Chondrocyte (in vitro differentiated cells): ENCODE data around the gene C1QTNF6. TPM values are rescaled to one million over a fixed set of nuclear protein-coding genes. Genes with fewer than 3 reads are reported as not detected.

Source experiments
- DNase-seq: peaks from one replicate; pipeline ENCODE4 v3.0.0; 2021; ENCODE audit warnings: mixed read lengths, low spot score
- H3K27ac Mint-ChIP-seq: one replicate; pipeline ENCODE4 v1.8.0; 2021; ENCODE audit warnings: mild to moderate bottlenecking, moderate library complexity, mixed read lengths; ENCODE audit not compliant: unreplicated experiment
- H3K27me3 Mint-ChIP-seq: 2 replicates; pipeline ENCODE4 v1.8.0; 2021; ENCODE audit warnings: low read depth, mixed read lengths
- H3K36me3 Mint-ChIP-seq: 2 replicates; pipeline ENCODE4 v1.8.0; 2021; ENCODE audit warnings: low read depth, mixed read lengths
- H3K4me1 Mint-ChIP-seq: 2 replicates; pipeline ENCODE4 v1.8.0; 2021; ENCODE audit warnings: low read depth, mild to moderate bottlenecking, mixed read lengths
- H3K4me3 Mint-ChIP-seq: one replicate; pipeline ENCODE4 v1.8.0; 2021; ENCODE audit warnings: mild to moderate bottlenecking, moderate library complexity, mixed read lengths; ENCODE audit not compliant: unreplicated experiment
- H3K9me3 Mint-ChIP-seq: 2 replicates; pipeline ENCODE4 v1.8.0; 2021; ENCODE audit warnings: low read depth, mixed read lengths
- CTCF ChIP-seq: fragments of 200-600 bp; sonication (generic); IDR thresholded peaks from 2 replicates; pipeline ENCODE4 v1.5.0; 2021; ENCODE audit warnings: antibody characterized with exemption, mild to moderate bottlenecking, moderate library complexity
- total RNA-seq: library from RNA; stranded (reverse); gene quantifications from 3 replicates; pipeline ENCODE4 v1.2.1, GENCODE V29; 2021

C1QTNF6 gene
- total RNA-seq, 1 donor from 2014 or later, result 11.3 TPM

- H3K4me1 Mint-ChIP-seq, result peaks cover 17% of the 10 kb centered on the region
- no peaks in the 10 kb centered on the region for H3K9me3 Mint-ChIP-seq
- H3K27ac Mint-ChIP-seq, result peak overlapping the region; percentile 92
- peak; percentile 95 for TF ChIP-seq CTCF
- no peaks in the 10 kb centered on the region for H3K27me3 Mint-ChIP-seq
- H3K4me3 Mint-ChIP-seq, result peak overlapping the region; percentile 80
- peak; percentile 99 for DNase-seq
- no peaks in the 10 kb centered on the region for H3K36me3 Mint-ChIP-seq
Observed at GRCh38 chr22:37199103-37199759, 11.2 kb upstream of the C1QTNF6 start.

GRCh38 chr22:37198258-37199102 lies 10.4 kb upstream of the C1QTNF6 start:
- Mint-ChIP-seq H3K4me3 (peak overlapping the region; percentile 80), H3K9me3 (no peaks in the 10 kb centered on the region), H3K36me3 (no peaks in the 10 kb centered on the region), H3K4me1 (peaks cover 17% of the 10 kb centered on the region), H3K27ac (peak overlapping the region; percentile 92), H3K27me3 (no peaks in the 10 kb centered on the region)
- peak; percentile 99 for TF ChIP-seq CTCF
- DNase-seq, result peak; percentile 59

GRCh38 chr22:37197451-37198257 lies 9.6 kb upstream of the C1QTNF6 start:
- DNase-seq, result peak; percentile 59
- H3K27me3 Mint-ChIP-seq, result no peaks in the 10 kb centered on the region
- TF ChIP-seq CTCF, result no peak
- peak overlapping the region; percentile 92 for H3K27ac Mint-ChIP-seq
- H3K4me3 Mint-ChIP-seq, result peak overlapping the region; percentile 80
- H3K4me1 Mint-ChIP-seq, result peaks cover 17% of the 10 kb centered on the region
- no peaks in the 10 kb centered on the region for H3K36me3 Mint-ChIP-seq
- no peaks in the 10 kb centered on the region for H3K9me3 Mint-ChIP-seq

GRCh38 chr22:37196539-37197450 lies 8.7 kb upstream of the C1QTNF6 start:
- no peak overlapping the region for H3K4me3 Mint-ChIP-seq
- H3K9me3 Mint-ChIP-seq, result no peaks in the 10 kb centered on the region
- peak; percentile 66 for DNase-seq
- peak overlapping the region; percentile 22 for H3K27ac Mint-ChIP-seq
- no peak for TF ChIP-seq CTCF
- H3K36me3 Mint-ChIP-seq, result no peaks in the 10 kb centered on the region
- peaks cover 17% of the 10 kb centered on the region for H3K4me1 Mint-ChIP-seq
- H3K27me3 Mint-ChIP-seq, result no peaks in the 10 kb centered on the region
